Upper lobe of left lung (tissue), 6 donors: ENCODE data around the gene TMEM225B. TPM values are rescaled to one million over a fixed set of nuclear protein-coding genes. Genes with fewer than 3 reads are reported as not detected.

ENCODE experiments used
- ATAC-seq, 2 donors: fragments of 200-7000 bp; cut with Tn5 transposase; one replicate each; pipeline ENCODE4 v1.9.1; 2022; ENCODE audit warnings: mild to moderate bottlenecking in 2 of 2, moderate library complexity in 2 of 2; ENCODE audit not compliant: low FRiP score in 2 of 2
- DNase-seq, 2 donors: peaks; one replicate each; pipeline ENCODE4 v3.0.0-alpha.2; 2019 to 2020
- H3K27ac ChIP-seq, 4 donors: fragments of 200-600 bp; sonication (generic); one replicate each; pipeline ENCODE4 v1.5.1; 2016 to 2019
- H3K27me3 ChIP-seq, 4 donors: fragments of 200-600 bp; sonication (generic); one replicate each; pipeline ENCODE4 v1.5.1; 2017 to 2019
- H3K36me3 ChIP-seq, 4 donors: fragments of 200-600 bp; sonication (generic); one replicate each; pipeline ENCODE4 v1.5.1; 2016 to 2019
- H3K4me1 ChIP-seq, 4 donors: fragments of 200-600 bp; sonication (generic); one replicate each; pipeline ENCODE4 v1.5.1; 2018 to 2019
- H3K4me3 ChIP-seq, 4 donors: fragments of 200-600 bp; sonication (generic); one replicate each; pipeline ENCODE4 v1.5.1; 2017 to 2019; ENCODE audit warnings: mild to moderate bottlenecking in 2 of 4, moderate library complexity in 1 of 4
- H3K9me3 ChIP-seq, 4 donors: fragments of 200-600 bp; sonication (generic); one replicate each; pipeline ENCODE4 v1.5.1; 2018 to 2019
- CTCF ChIP-seq, 6 experiments: fragments of 450-650 bp in 4 of 6; fragments of 200-600 bp in 2 of 6; sonication (generic) in 2 of 6; IDR thresholded peaks; one replicate each; pipeline ENCODE4 v1.5.1; 2016 to 2019; ENCODE audit warnings: antibody characterized with exemption in 6 of 6
- EP300 ChIP-seq, 4 donors: sonication (generic); formaldehyde crosslinking; IDR thresholded peaks; one replicate each; pipeline ENCODE4 v1.5.1; 2017; ENCODE audit warnings: antibody characterized with exemption in 4 of 4, control low read depth in 2 of 4
- POLR2A ChIP-seq, 4 donors: fragments of 450-650 bp; IDR thresholded peaks; one replicate each; pipeline ENCODE4 v1.5.1; 2016 to 2017; ENCODE audit warnings: antibody characterized with exemption in 4 of 4, mild to moderate bottlenecking in 2 of 4
- POLR2AphosphoS5 ChIP-seq, 2 donors: sonication (generic); formaldehyde crosslinking; IDR thresholded peaks; one replicate each; pipeline ENCODE4 v1.5.1; 2017; ENCODE audit warnings: antibody characterized with exemption in 2 of 2
- WGBS, 2 donors: methylation state at CpG; one replicate each; pipeline ENCODE4 v1.1.5; 2017 to 2018; 5-methylcytosine and 5-hydroxymethylcytosine counted together
- total RNA-seq, 6 donors: library from RNA; depleted of rRNA in 4 of 6; stranded (reverse); fragments of >200 nt in 4 of 6; gene quantifications; one replicate each; pipeline versions ENCODE4 v1.1.0 to v1.2.1, GENCODE V29; 2016 to 2021
- donor health status: DM: no; HTN: no; CAD: no; lungs with moderate emphysema.
- donor health status: DM: no; HTN: yes; CAD: no; lungs with severe emphysema.

The TMEM225B gene
- total RNA-seq, 6 donors from 2014 or later: 0.59 to 3.1 (median 0.91) TPM; not detected in 1

DNA sequence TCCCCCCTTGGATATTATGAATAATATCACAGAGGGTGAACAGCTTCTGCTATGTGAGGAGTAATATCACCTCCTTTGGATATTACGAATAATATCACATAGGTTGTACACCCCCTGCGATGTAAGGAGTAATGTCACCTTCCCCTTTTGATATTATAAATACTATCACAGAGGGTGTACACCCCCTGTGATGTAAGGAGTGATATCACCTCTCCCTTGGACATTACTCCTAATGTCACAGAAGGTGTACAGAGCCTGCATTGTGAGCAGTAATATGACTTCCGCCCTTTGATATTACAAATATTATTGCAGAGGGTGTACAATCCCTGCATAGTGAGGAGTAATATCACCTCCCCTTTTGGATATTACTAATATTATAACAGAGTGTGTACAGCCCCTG lies 9.2 kb upstream of the TMEM225B start:
- no peak for ATAC-seq
- H3K36me3 ChIP-seq: no peaks in the 10 kb centered on the region
- no peaks in the 10 kb centered on the region for H3K9me3 ChIP-seq
- H3K27me3 ChIP-seq: no peaks in the 10 kb centered on the region
- H3K4me1 ChIP-seq: no peaks in the 10 kb centered on the region
- DNase-seq: no peak
- no peak overlapping the region for H3K27ac ChIP-seq
- no peak overlapping the region for H3K4me3 ChIP-seq
- 79 to 88% methylated on average over 3 of the region's 3 CpGs for WGBS, 2 donors
- TF ChIP-seq POLR2A (IDR thresholded peaks at IDR 0.05): no peak
- TF ChIP-seq CTCF (IDR thresholded peaks at IDR 0.05): no peak
- no peak for TF ChIP-seq POLR2AphosphoS5 (IDR thresholded peaks at IDR 0.05)
- no peak for TF ChIP-seq EP300 (IDR thresholded peaks at IDR 0.05)

DNA sequence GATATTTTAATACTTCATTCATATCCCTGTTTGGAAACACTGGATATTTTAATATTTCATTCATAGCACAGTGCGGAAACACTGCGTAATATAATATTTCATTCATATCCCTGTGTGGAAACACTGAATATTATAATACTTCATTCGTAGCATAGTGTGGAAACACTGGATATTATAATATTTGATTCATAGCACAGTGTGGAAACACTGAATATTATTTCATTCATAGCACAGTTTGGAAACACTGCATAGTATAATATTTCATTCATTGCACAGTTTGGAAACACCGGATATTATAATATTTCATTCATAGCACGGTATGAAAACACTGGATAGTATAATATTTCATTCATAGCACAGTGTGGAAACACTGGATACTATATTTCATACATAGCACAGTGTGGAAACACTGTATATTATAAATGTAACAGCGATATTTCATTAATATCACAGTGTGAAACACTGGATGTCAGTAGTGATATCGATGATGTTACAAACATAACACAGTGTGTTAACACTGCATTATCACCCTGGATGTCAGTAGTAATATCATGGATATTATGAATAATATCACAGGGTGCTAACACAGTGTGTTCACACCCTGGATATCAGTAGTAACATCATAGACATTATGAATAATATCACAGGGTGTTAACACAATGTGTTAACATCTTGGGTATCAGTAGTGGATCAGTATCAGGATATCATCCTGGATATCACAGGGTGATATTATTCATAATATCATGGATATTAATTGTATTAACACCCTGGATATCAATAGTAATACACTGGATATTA lies 2.9 kb upstream of the TMEM225B start:
- H3K9me3 ChIP-seq: no peaks in the 10 kb centered on the region
- H3K4me1 ChIP-seq: no peaks in the 10 kb centered on the region
- ATAC-seq (no peak), DNase-seq (no peak)
- H3K36me3 ChIP-seq: no peaks in the 10 kb centered on the region
- TF ChIP-seq POLR2A (IDR thresholded peaks at IDR 0.05) (no peak), EP300 (IDR thresholded peaks at IDR 0.05) (no peak), CTCF (IDR thresholded peaks at IDR 0.05) (no peak)
- 83% methylated on average over 7 of the region's 7 CpGs for WGBS, 2 donors
- no peaks in the 10 kb centered on the region for H3K27me3 ChIP-seq
- H3K27ac ChIP-seq: no peak overlapping the region
- H3K4me3 ChIP-seq: no peak overlapping the region

DNA sequence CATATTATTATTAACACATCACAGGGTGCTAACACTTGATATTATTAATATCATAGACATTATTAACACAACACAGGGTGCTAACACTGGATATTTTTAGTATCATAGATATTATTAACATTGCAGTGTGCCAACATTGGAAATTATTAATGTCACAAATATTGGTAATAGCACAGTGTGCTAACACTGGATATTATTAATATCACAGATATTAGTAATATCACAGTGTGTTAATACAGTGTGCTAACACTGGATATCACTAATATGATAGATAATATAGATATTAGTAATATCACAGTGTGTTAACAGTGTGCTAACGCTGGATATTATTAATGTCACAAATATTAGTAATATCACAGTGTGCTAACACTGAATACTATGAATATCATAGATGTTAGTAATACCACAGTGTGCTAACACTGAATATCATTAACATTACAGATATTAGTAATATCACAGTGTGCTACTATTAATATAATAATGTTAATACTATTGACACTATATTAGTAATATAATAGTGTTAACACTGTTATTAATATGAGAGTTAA lies 1.6 kb upstream of the TMEM225B start:
- no peaks in the 10 kb centered on the region for H3K4me1 ChIP-seq
- no peak overlapping the region for H3K27ac ChIP-seq
- 87 to 93% methylated on average over 1 of the region's 1 CpG for WGBS, 2 donors
- H3K27me3 ChIP-seq: no peaks in the 10 kb centered on the region
- no peak for DNase-seq
- no peak overlapping the region for H3K4me3 ChIP-seq
- H3K36me3 ChIP-seq: no peaks in the 10 kb centered on the region
- TF ChIP-seq EP300 (IDR thresholded peaks at IDR 0.05) (no peak), POLR2A (IDR thresholded peaks at IDR 0.05) (no peak), POLR2AphosphoS5 (IDR thresholded peaks at IDR 0.05) (no peak), CTCF (IDR thresholded peaks at IDR 0.05) (no peak)
- no peak for ATAC-seq
- no peaks in the 10 kb centered on the region for H3K9me3 ChIP-seq

GRCh38 chr7:99599836-99600235 lies 1.8 kb downstream of the TMEM225B start:
- WGBS, 2 donors: 81 to 85% methylated on average over 4 of the region's 4 CpGs
- H3K4me1 ChIP-seq: no peaks in the 10 kb centered on the region
- ATAC-seq: no peak

More at GRCh38 chr7:99599836-99600235, 1.8 kb downstream of the TMEM225B start:
- DNase-seq: no peak
- H3K27me3 ChIP-seq: no peaks in the 10 kb centered on the region
- H3K27ac ChIP-seq: no peak overlapping the region
- H3K9me3 ChIP-seq: no peaks in the 10 kb centered on the region
- H3K4me3 ChIP-seq: no peak overlapping the region
- no peaks in the 10 kb centered on the region for H3K36me3 ChIP-seq
- TF ChIP-seq POLR2A (IDR thresholded peaks at IDR 0.05) (no peak), CTCF (IDR thresholded peaks at IDR 0.05) (no peak), POLR2AphosphoS5 (IDR thresholded peaks at IDR 0.05) (no peak)
